ENCODE data around the gene ZMYND8. TPM values are rescaled to one million over a fixed set of nuclear protein-coding genes. Genes with fewer than 3 reads are reported as not detected.

Gene ZMYND8
- total and polyA plus RNA-seq, 5 experiments from 2014 or later = 8.9 to 67.8 (median 20.4) TPM

DNA sequence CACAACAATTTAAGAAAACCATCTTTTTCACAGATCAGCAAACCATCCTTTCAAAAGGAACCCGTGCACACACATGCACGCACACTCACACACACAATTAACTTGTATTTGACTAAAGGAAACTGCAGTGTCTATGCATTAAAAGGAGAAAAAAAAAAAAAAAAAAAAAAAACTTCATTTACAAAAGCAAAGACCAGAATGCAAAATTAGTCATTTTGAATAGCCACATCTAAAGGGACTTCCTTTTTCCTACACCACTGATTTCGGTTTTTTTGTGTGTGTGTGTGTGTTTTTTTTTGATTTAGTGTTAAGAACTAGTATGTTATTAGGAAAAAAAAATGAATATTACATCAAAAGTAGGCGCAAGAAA is 6.3 kb downstream of the ZMYND8 start:
- H3K27me3 Mint-ChIP-seq = no peaks in the 10 kb centered on the region
- H3K4me3 Mint-ChIP-seq = no peak overlapping the region
- peak in 3 of 10 donors; percentile 35 to 59 (median 58) for DNase-seq
- no peak overlapping the region for H3K27ac Mint-ChIP-seq
- peak; percentile 21 to 27 for ATAC-seq
- POLR2A ChIA-PET = interaction anchor here (0.6 to 1.2 kb wide), 3 partner anchors 9 to 66 kb away, joined by 4 to 5 read pairs (median 5); no protein-coding TSS in a partner anchor
- no peaks in the 10 kb centered on the region for H3K9me3 Mint-ChIP-seq
- H3K36me3 Mint-ChIP-seq = peaks cover 0 to 34% (median 4%) of the 10 kb centered on the region in 3 donors
- peaks cover 3 to 40% (median 4%) of the 10 kb centered on the region in 4 donors for H3K4me1 Mint-ChIP-seq

- Mint-ChIP-seq H3K4me3 (no peak overlapping the region), H3K4me1 (peaks cover 5 to 37% (median 6%) of the 10 kb centered on the region in 4 donors), H3K27ac (no peak overlapping the region), H3K9me3 (no peaks in the 10 kb centered on the region), H3K27me3 (no peaks in the 10 kb centered on the region), H3K36me3 (peaks cover 0 to 39% (median 6%) of the 10 kb centered on the region in 3 donors)
- POLR2A ChIA-PET = interaction anchor here (0.6 to 5.2 kb wide), 4 partner anchors 8 to 67 kb away, joined by 4 to 44 read pairs (median 5); partner anchors contain the start of gene ZMYND8
- DNase-seq (no peak), ATAC-seq (peak in 1 of 2 donors; percentile 53)
Observed at GRCh38 chr20:47349365-47350180, 6.9 kb downstream of the ZMYND8 start.

DNA sequence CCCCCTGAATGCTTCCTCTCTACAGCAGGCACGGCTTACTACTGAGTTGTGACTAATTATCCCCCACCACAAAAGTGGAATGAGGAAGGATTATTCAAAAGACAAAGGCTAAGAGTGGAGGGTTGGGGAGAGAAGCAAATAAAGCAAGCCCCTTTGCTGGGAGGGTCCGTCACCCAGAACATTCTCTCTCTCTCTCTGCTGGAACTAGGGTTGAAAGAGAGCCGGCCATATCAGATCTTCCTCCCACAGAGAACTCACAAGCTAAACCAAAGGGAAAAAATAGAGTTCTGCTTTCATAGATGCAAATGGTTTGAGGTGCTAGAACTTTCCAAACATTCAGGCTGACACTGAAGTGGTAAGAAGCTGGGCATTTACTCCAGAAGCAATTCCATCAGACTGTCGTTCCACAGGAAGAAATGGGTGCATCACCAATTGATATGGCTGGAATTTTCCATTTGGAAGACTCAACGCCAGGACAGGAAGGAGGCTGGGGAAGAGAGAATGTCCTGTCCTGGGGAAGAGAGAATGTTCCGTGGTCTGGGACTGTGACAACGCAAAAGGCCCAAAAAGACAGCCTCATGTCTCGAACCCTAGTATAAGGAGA is 7.9 kb downstream of the ZMYND8 start:
- Mint-ChIP-seq H3K27me3 (no peaks in the 10 kb centered on the region), H3K9me3 (no peaks in the 10 kb centered on the region), H3K27ac (no peak overlapping the region), H3K36me3 (peaks cover 0 to 46% (median 6%) of the 10 kb centered on the region in 3 donors), H3K4me1 (peaks cover 12 to 35% (median 14%) of the 10 kb centered on the region in 4 donors), H3K4me3 (no peak overlapping the region)
- DNase-seq = no peak
- POLR2A ChIA-PET = interaction anchor here (5.2 kb wide), 1 partner anchor 9 kb away, joined by 44 read pairs; the partner anchor contains the start of gene ZMYND8
- no peak for ATAC-seq

DNA sequence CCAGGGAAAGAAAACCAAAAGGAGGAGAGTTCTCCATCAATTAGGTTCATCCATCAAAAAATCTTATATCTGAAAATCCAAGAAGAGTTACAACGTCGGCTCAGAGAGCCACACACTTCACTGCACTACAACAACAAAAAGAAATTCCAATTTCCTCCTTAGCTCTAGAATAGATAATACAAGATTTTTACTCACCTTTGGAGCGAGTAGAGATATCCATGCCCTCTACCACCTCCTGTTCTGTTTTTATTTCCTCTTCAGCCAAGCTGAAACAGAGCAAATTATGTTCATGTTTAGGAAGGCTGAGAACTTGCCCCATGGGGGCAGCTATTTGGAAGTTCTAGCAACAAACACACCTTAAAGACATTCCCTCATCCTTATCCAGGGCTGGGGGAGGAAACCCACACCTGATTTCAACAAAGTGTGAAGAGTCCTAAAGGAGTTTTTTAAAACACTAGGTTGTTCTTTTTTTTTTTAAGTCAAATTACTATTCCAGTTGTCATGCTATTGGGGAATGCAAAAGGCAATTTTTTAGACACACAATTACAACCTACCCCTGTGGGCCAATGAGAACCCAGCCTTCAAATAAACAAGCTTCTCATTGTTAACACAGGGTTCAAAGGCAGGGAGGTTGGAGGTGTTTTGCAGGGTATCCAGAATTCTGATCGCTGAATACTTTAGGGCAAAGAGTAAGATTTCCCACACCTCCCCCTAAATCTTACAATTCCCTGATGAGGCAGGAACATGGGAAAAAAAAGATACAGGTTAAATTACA is 8.7 kb downstream of the ZMYND8 start:
- H3K27ac Mint-ChIP-seq = peak overlapping the region in 7 of 10 donors; percentile 9 to 80 (median 46)

GRCh38 chr20:47346172-47346571 is 10.3 kb downstream of the ZMYND8 start:
- peak overlapping the region; percentile 20 to 84 (median 66) for H3K4me3 Mint-ChIP-seq
- H3K36me3 Mint-ChIP-seq = peaks cover 0 to 56% (median 8%) of the 10 kb centered on the region in 3 donors
- H3K9me3 Mint-ChIP-seq = no peaks in the 10 kb centered on the region
- H3K27ac Mint-ChIP-seq = peak overlapping the region; percentile 74 to 93 (median 86)
- no peaks in the 10 kb centered on the region for H3K27me3 Mint-ChIP-seq
- DNase-seq (peak in 8 of 10 donors; percentile 10 to 68 (median 39)), ATAC-seq (peak; percentile 81 to 91)
- peaks cover 14 to 29% (median 25%) of the 10 kb centered on the region in 4 donors for H3K4me1 Mint-ChIP-seq
- POLR2A ChIA-PET = interaction anchor here (0.6 to 5.2 kb wide), 3 partner anchors 11 to 248 kb away, joined by 3 to 44 read pairs (median 5); partner anchors contain the start of gene ZMYND8

More for the DNA sequence above, 8.7 kb downstream of the ZMYND8 start:
- H3K36me3 Mint-ChIP-seq = peaks cover 0 to 54% (median 6%) of the 10 kb centered on the region in 3 donors
- ATAC-seq (no peak), DNase-seq (no peak)
- peak overlapping the region in 3 of 10 donors; percentile 16 to 29 (median 26) for H3K4me3 Mint-ChIP-seq
- POLR2A ChIA-PET = interaction anchor here (0.5 to 5.2 kb wide), 3 partner anchors 9 to 37 kb away, joined by 3 to 44 read pairs (median 5); partner anchors contain the start of gene ZMYND8
- no peaks in the 10 kb centered on the region for H3K27me3 Mint-ChIP-seq
- H3K4me1 Mint-ChIP-seq = peaks cover 14 to 37% (median 21%) of the 10 kb centered on the region in 4 donors
- H3K9me3 Mint-ChIP-seq = no peaks in the 10 kb centered on the region

GRCh38 chr20:47345214-47345613 is 11.3 kb downstream of the ZMYND8 start:
- peak overlapping the region in 6 of 10 donors; percentile 9 to 60 (median 33) for H3K4me3 Mint-ChIP-seq

DNA sequence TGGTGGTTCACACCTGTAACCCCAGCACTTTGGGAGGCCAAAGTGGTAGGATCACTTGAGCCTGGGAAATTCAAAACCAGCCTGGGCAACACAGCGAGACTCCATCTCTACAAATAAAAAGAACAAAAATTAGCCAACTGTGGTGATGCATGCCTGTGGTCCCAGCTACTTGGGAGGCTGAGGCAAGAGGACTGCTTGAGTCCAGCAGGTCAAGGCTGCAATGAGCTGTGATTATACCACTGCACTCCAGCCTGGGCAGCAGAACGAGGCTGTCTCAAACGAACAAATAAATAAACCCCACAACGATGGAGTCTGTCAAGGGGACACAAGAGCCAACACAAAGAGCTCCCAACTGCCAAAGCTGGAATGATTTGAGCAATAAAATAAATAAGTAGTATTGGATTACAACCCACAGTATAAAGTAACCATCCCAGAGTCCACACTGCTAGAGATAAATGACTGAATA is 13.5 kb downstream of the ZMYND8 start:
- Mint-ChIP-seq H3K27me3 (no peaks in the 10 kb centered on the region), H3K4me3 (no peak overlapping the region), H3K27ac (peak overlapping the region in 2 of 10 donors; percentile 11 to 63), H3K9me3 (no peaks in the 10 kb centered on the region), H3K36me3 (peaks cover 0 to 77% (median 18%) of the 10 kb centered on the region in 3 donors), H3K4me1 (peaks cover 19 to 49% (median 32%) of the 10 kb centered on the region in 4 donors)
- POLR2A ChIA-PET = interaction anchor here (0.6 to 1.2 kb wide), 2 partner anchors 14 to 299 kb away, joined by 3 to 8 read pairs; partner anchors contain the start of gene ZMYND8
- ATAC-seq (no peak), DNase-seq (no peak)

More at GRCh38 chr20:47345214-47345613, 11.3 kb downstream of the ZMYND8 start:
- DNase-seq (no peak), ATAC-seq (no peak)
- Mint-ChIP-seq H3K27me3 (no peaks in the 10 kb centered on the region), H3K9me3 (no peaks in the 10 kb centered on the region), H3K36me3 (peaks cover 0 to 59% (median 10%) of the 10 kb centered on the region in 3 donors), H3K27ac (peak overlapping the region in 7 of 10 donors; percentile 30 to 83 (median 61)), H3K4me1 (peaks cover 19 to 34% (median 28%) of the 10 kb centered on the region in 4 donors)
- POLR2A ChIA-PET = interaction anchor here (0.6 to 5.2 kb wide), 2 partner anchors 12 to 75 kb away, joined by 3 to 44 read pairs; partner anchors contain the start of gene ZMYND8

GRCh38 chr20:47338131-47338628 is 18.3 kb downstream of the ZMYND8 start:
- ATAC-seq (no peak), DNase-seq (no peak)
- POLR2A ChIA-PET = interaction anchor here (0.5 to 1.0 kb wide), 2 partner anchors 18 to 194 kb away, joined by 3 read pairs; partner anchors contain the start of gene ZMYND8
- Mint-ChIP-seq H3K27ac (peak overlapping the region in 3 of 10 donors; percentile 10 to 72 (median 48)), H3K4me1 (peaks cover 16 to 69% (median 47%) of the 10 kb centered on the region in 4 donors), H3K36me3 (peaks cover 0 to 74% (median 20%) of the 10 kb centered on the region in 3 donors), H3K27me3 (no peaks in the 10 kb centered on the region), H3K9me3 (no peaks in the 10 kb centered on the region), H3K4me3 (no peak overlapping the region)

- POLR2A ChIA-PET = no interaction called here
Observed at GRCh38 chr20:47337413-47337812, 19.1 kb downstream of the ZMYND8 start.

GRCh38 chr20:47336129-47336754 is 20.3 kb downstream of the ZMYND8 start:
- DNase-seq (no peak), ATAC-seq (no peak)
- Mint-ChIP-seq H3K4me3 (peak overlapping the region in 3 of 10 donors; percentile 1 to 16 (median 15)), H3K4me1 (peaks cover 27 to 78% (median 61%) of the 10 kb centered on the region in 4 donors), H3K27ac (peak overlapping the region in 9 of 10 donors; percentile 10 to 68 (median 54)), H3K27me3 (no peaks in the 10 kb centered on the region), H3K36me3 (peaks cover 3 to 80% (median 21%) of the 10 kb centered on the region in 3 donors), H3K9me3 (no peaks in the 10 kb centered on the region)
- POLR2A ChIA-PET = no interaction called here

More at GRCh38 chr20:47337413-47337812, 19.1 kb downstream of the ZMYND8 start:
- H3K36me3 Mint-ChIP-seq = peaks cover 0 to 74% (median 19%) of the 10 kb centered on the region in 3 donors
- no peak for DNase-seq
- H3K27ac Mint-ChIP-seq = peak overlapping the region in 1 of 10 donors; percentile 10
- ATAC-seq = no peak
- no peak overlapping the region for H3K4me3 Mint-ChIP-seq
- H3K27me3 Mint-ChIP-seq = no peaks in the 10 kb centered on the region
- H3K9me3 Mint-ChIP-seq = no peaks in the 10 kb centered on the region
- peaks cover 20 to 70% (median 51%) of the 10 kb centered on the region in 4 donors for H3K4me1 Mint-ChIP-seq

All from naive thymus-derived CD8-positive, alpha-beta T cell (primary cell).